Measurements from ENCODE around the gene HINT2. TPM values are rescaled to one million over a fixed set of nuclear protein-coding genes. Genes with fewer than 3 reads are reported as not detected.

HINT2 gene
- total RNA-seq, 6 experiments from 2014 or later = 23.3 to 35.3 (median 34.6) TPM

DNA sequence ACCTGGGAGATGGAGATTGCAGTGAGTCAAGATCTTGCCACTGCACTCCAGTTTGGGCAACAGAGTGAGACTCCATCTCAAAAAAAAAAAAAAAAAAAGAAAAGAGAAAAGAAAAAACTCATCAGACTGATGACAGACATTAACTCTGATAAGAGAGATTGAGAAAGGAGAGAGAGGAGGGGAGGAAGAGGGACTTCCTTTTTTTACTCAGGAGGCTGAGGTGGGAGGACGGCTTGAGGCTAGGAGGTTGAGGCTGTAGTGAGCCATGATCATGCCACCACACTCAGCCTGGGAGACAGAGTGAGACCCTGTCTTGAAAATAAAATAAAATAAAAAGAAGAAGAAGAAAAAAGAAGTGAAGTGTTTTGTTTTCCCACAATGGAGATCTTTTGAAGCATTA, 51.0 kb downstream of the HINT2 start:
- TF ChIP-seq, protein P1, sequence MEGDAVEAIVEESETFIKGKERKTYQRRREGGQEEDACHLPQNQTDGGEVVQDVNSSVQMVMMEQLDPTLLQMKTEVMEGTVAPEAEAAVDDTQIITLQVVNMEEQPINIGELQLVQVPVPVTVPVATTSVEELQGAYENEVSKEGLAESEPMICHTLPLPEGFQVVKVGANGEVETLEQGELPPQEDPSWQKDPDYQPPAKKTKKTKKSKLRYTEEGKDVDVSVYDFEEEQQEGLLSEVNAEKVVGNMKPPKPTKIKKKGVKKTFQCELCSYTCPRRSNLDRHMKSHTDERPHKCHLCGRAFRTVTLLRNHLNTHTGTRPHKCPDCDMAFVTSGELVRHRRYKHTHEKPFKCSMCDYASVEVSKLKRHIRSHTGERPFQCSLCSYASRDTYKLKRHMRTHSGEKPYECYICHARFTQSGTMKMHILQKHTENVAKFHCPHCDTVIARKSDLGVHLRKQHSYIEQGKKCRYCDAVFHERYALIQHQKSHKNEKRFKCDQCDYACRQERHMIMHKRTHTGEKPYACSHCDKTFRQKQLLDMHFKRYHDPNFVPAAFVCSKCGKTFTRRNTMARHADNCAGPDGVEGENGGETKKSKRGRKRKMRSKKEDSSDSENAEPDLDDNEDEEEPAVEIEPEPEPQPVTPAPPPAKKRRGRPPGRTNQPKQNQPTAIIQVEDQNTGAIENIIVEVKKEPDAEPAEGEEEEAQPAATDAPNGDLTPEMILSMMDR (IDR thresholded peaks at IDR 0.05) = no peak
- peaks cover 7% of the 10 kb centered on the region; the same call in 1 of the 2 replicates for H3K4me1 Mint-ChIP-seq (ENCODE audit: low read depth)
- H3K36me3 Mint-ChIP-seq (ENCODE audit: low read depth) = no peaks in the 10 kb centered on the region
- H3K4me3 Mint-ChIP-seq = no peak overlapping the region
- H3K9me3 Mint-ChIP-seq = no peaks in the 10 kb centered on the region
- DNase-seq = no peak
- H3K27ac Mint-ChIP-seq = no peak overlapping the region
- peaks cover 15% of the 10 kb centered on the region for H3K27me3 Mint-ChIP-seq (ENCODE audit: insufficient read depth)

DNA sequence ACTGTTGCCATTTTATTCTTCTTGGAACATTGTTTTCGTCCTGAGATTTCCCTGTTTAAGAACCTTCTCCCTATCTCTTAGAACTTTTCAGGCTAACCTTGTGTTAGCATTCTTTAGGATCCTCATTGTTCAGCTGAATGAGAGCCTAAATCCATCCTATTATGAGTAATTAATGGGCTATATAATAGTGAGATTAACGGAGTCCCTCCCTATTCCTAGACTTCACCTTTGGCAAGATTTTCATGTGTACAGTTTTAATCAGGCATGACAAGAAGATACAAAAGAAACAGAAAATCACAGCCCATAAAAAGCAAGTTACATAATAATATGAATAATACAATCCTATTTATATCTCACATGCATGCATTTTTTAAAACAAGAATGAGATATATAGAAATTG, 51.7 kb downstream of the HINT2 start:
- H3K4me1 Mint-ChIP-seq (ENCODE audit: low read depth) = peaks cover 7% of the 10 kb centered on the region; the same call in 1 of the 2 replicates
- DNase-seq = no peak
- H3K36me3 Mint-ChIP-seq (ENCODE audit: low read depth) = no peaks in the 10 kb centered on the region
- H3K4me3 Mint-ChIP-seq = no peak overlapping the region
- H3K27me3 Mint-ChIP-seq (ENCODE audit: insufficient read depth) = peaks cover 15% of the 10 kb centered on the region
- no peaks in the 10 kb centered on the region for H3K9me3 Mint-ChIP-seq
- H3K27ac Mint-ChIP-seq = no peak overlapping the region
- TF ChIP-seq, protein P1 (IDR thresholded peaks at IDR 0.05) = no peak

Other genes starting within 250 kb of the HINT2 start
- 10 to 100 TPM; 25.4 to 33.2 (median 28.5) TPM for gene TESK1, start 209.8 kb downstream of the HINT2 start, total RNA-seq (2021; fragmentation: NEBNext Ultra II Directional; extraction: Animal tissue kit (Norgen Biotek cat#: 25700))
- under 1 TPM; 0.37 to 0.87 (median 0.49) TPM for gene CD72, start 196.6 kb downstream of the HINT2 start, total RNA-seq (2021; fragmentation: NEBNext Ultra II Directional; extraction: Animal tissue kit (Norgen Biotek cat#: 25700))
- not detected for gene SIT1, start 164.1 kb downstream of the HINT2 start, total RNA-seq (2021; fragmentation: NEBNext Ultra II Directional; extraction: Animal tissue kit (Norgen Biotek cat#: 25700))
- over 10,000 TPM in 5 of 6 experiments, 1,000 to 10,000 TPM in 1; 9,197 to 39,404 (median 23,537) TPM for gene RMRP, start 157.0 kb downstream of the HINT2 start, total RNA-seq (2021; fragmentation: NEBNext Ultra II Directional; extraction: Animal tissue kit (Norgen Biotek cat#: 25700))
- gene CCDC107, start 156.8 kb downstream of the HINT2 start, total RNA-seq (2021; fragmentation: NEBNext Ultra II Directional; extraction: Animal tissue kit (Norgen Biotek cat#: 25700)) = 10 to 100 TPM; 22.5 to 29.8 (median 24.6) TPM
- gene ARHGEF39, start 149.8 kb downstream of the HINT2 start, total RNA-seq (2021; fragmentation: NEBNext Ultra II Directional; extraction: Animal tissue kit (Norgen Biotek cat#: 25700)) = 1 to 10 TPM; 1.7 to 4.4 (median 2.6) TPM
- under 1 TPM in 1 of 6 experiments, not detected in 5; 0.28 TPM for gene CA9, start 141.1 kb downstream of the HINT2 start, total RNA-seq (2021; fragmentation: NEBNext Ultra II Directional; extraction: Animal tissue kit (Norgen Biotek cat#: 25700))
- gene TPM2, start 125.1 kb downstream of the HINT2 start, total RNA-seq (2021; fragmentation: NEBNext Ultra II Directional; extraction: Animal tissue kit (Norgen Biotek cat#: 25700)) = 1,000 to 10,000 TPM; 1,810 to 3,557 (median 2,546) TPM
- gene TLN1, start 82.8 kb downstream of the HINT2 start, total RNA-seq (2021; fragmentation: NEBNext Ultra II Directional; extraction: Animal tissue kit (Norgen Biotek cat#: 25700)) = 100 to 1,000 TPM; 470 to 562 (median 491) TPM
- 100 to 1,000 TPM; 106 to 127 (median 114) TPM for gene CREB3, start 82.4 kb downstream of the HINT2 start, total RNA-seq (2021; fragmentation: NEBNext Ultra II Directional; extraction: Animal tissue kit (Norgen Biotek cat#: 25700))
- 10 to 100 TPM; 22.9 to 25.7 (median 24.0) TPM for gene GBA2, start 65.8 kb downstream of the HINT2 start, total RNA-seq (2021; fragmentation: NEBNext Ultra II Directional; extraction: Animal tissue kit (Norgen Biotek cat#: 25700))
- 10 to 100 TPM; 27.6 to 35.1 (median 30.9) TPM for gene RGP1, start 65.8 kb downstream of the HINT2 start, total RNA-seq (2021; fragmentation: NEBNext Ultra II Directional; extraction: Animal tissue kit (Norgen Biotek cat#: 25700))
- gene MSMP, start 60.8 kb downstream of the HINT2 start, total RNA-seq (2021; fragmentation: NEBNext Ultra II Directional; extraction: Animal tissue kit (Norgen Biotek cat#: 25700)) = not detected
- gene NPR2, start 23.5 kb downstream of the HINT2 start, total RNA-seq (2021; fragmentation: NEBNext Ultra II Directional; extraction: Animal tissue kit (Norgen Biotek cat#: 25700)) = 10 to 100 TPM; 38.3 to 48.5 (median 41.7) TPM
- 1 to 10 TPM in 4 of 6 experiments, under 1 TPM in 2; 0.80 to 1.7 (median 1.2) TPM for gene SPAG8, start 2.8 kb downstream of the HINT2 start, total RNA-seq (2021; fragmentation: NEBNext Ultra II Directional; extraction: Animal tissue kit (Norgen Biotek cat#: 25700))
- gene FAM221B, start 13.7 kb upstream of the HINT2 start, total RNA-seq (2021; fragmentation: NEBNext Ultra II Directional; extraction: Animal tissue kit (Norgen Biotek cat#: 25700)) = not detected
- gene TMEM8B, start 14.2 kb upstream of the HINT2 start, total RNA-seq (2021; fragmentation: NEBNext Ultra II Directional; extraction: Animal tissue kit (Norgen Biotek cat#: 25700)) = 10 to 100 TPM in 5 of 6 experiments, 1 to 10 TPM in 1; 8.7 to 15.2 (median 12.0) TPM
- not detected for gene OR13J1, start 55.4 kb upstream of the HINT2 start, total RNA-seq (2021; fragmentation: NEBNext Ultra II Directional; extraction: Animal tissue kit (Norgen Biotek cat#: 25700))
- gene HRCT1, start 91.2 kb upstream of the HINT2 start, total RNA-seq (2021; fragmentation: NEBNext Ultra II Directional; extraction: Animal tissue kit (Norgen Biotek cat#: 25700)) = 1 to 10 TPM; 2.5 to 4.1 (median 3.3) TPM
- under 1 TPM in 5 of 6 experiments, not detected in 1; 0.19 to 0.34 (median 0.23) TPM for gene SPAAR, start 94.4 kb upstream of the HINT2 start, total RNA-seq (2021; fragmentation: NEBNext Ultra II Directional; extraction: Animal tissue kit (Norgen Biotek cat#: 25700))
- gene OR2S2, start 143.1 kb upstream of the HINT2 start, total RNA-seq (2021; fragmentation: NEBNext Ultra II Directional; extraction: Animal tissue kit (Norgen Biotek cat#: 25700)) = not detected
- 100 to 1,000 TPM; 149 to 182 (median 173) TPM for gene RECK, start 221.9 kb upstream of the HINT2 start, total RNA-seq (2021; fragmentation: NEBNext Ultra II Directional; extraction: Animal tissue kit (Norgen Biotek cat#: 25700))

Data from HFFc6 (cell line).